ENCODE data around the gene TOX2.

GRCh38 chr20:43994486-43995100, 79.9 kb downstream of the TOX2 start:
- TF ChIP-seq CTCF (IDR thresholded peaks at IDR 0.05) (no peak), POLR2AphosphoS5 (IDR thresholded peaks at IDR 0.05; ENCODE audit: low read depth, low read length) (no peak), REST (IDR thresholded peaks at IDR 0.05; ENCODE audit: insufficient read depth in 1 of 2, low read depth in 2 of 2, low read length in 1 of 2) (no peak)

Measured in Panc1 (cell line).